GM23338 (cell line): ENCODE data around the gene BANK1. TPM values are rescaled to one million over a fixed set of nuclear protein-coding genes. Genes with fewer than 3 reads are reported as not detected.

Experiments used
- ATAC-seq: fragments of 200-7000 bp; cut with Tn5 transposase; 3 replicates; pipeline ENCODE4 v1.9.1; 2020
- DNase-seq: peaks from one replicate; pipeline ENCODE4 v3.0.0-alpha.2; 2015; ENCODE audit warnings: low spot score
- H2AFZ ChIP-seq: fragments of 200-600 bp; sonication (generic); 2 replicates; pipeline ENCODE4 v1.8.0; 2016; ENCODE audit warnings: antibody characterized with exemption, mild to moderate bottlenecking, moderate library complexity
- H3F3A ChIP-seq: fragments of 200-600 bp; sonication (generic); replicated peaks from 2 replicates; pipeline ENCODE4 v1.8.0; 2017; ENCODE audit warnings: antibody characterized with exemption, mixed run types, low read depth
- H3K27ac ChIP-seq: fragments of 200-600 bp; sonication (generic); 2 replicates; pipeline ENCODE4 v1.6.1; 2016; ENCODE audit warnings: low read depth
- H3K27me3 ChIP-seq: fragments of 200-600 bp; sonication (generic); 2 replicates; pipeline ENCODE4 v1.8.0; 2016; ENCODE audit warnings: mild to moderate bottlenecking, mixed run types, moderate library complexity; ENCODE audit not compliant: insufficient read depth
- H3K36me3 ChIP-seq: fragments of 200-600 bp; sonication (generic); 2 replicates; pipeline ENCODE4 v1.8.0; 2016; ENCODE audit warnings: mild to moderate bottlenecking; ENCODE audit not compliant: insufficient read depth
- H3K4me1 ChIP-seq: fragments of 200-600 bp; sonication (generic); 2 replicates; pipeline ENCODE4 v1.8.0; 2016; ENCODE audit warnings: mild to moderate bottlenecking, moderate library complexity; ENCODE audit not compliant: insufficient read depth
- H3K4me2 ChIP-seq: fragments of 200-600 bp; sonication (generic); 2 replicates; pipeline ENCODE4 v1.7.1; 2017; ENCODE audit warnings: mixed run types
- H3K4me3 ChIP-seq: fragments of 200-600 bp; sonication (generic); 2 replicates; pipeline ENCODE4 v1.6.1; 2016; ENCODE audit warnings: mixed run types
- H3K79me2 ChIP-seq: fragments of 200-600 bp; sonication (generic); replicated peaks from 2 replicates; pipeline ENCODE4 v1.8.0; 2017; ENCODE audit warnings: mild to moderate bottlenecking; ENCODE audit not compliant: insufficient read depth
- H3K9me2 ChIP-seq: fragments of 200-600 bp; sonication (generic); 2 replicates; pipeline ENCODE4 v1.8.0; 2017; ENCODE audit not compliant: insufficient read depth
- H4K20me1 ChIP-seq: fragments of 200-600 bp; sonication (generic); replicated peaks from 2 replicates; pipeline ENCODE4 v1.8.0; 2017; ENCODE audit warnings: mild to moderate bottlenecking; ENCODE audit not compliant: insufficient read depth
- H3K27ac Mint-ChIP-seq: 2 replicates; pipeline ENCODE4 v1.8.0; 2020; ENCODE audit warnings: inconsistent platforms, mild to moderate bottlenecking, moderate library complexity, mixed read lengths
- H3K27me3 Mint-ChIP-seq: 3 replicates; pipeline ENCODE4 v1.8.0; 2022; ENCODE audit warnings: low read depth, mild to moderate bottlenecking, moderate library complexity, mixed read lengths, inconsistent platforms; ENCODE audit not compliant: insufficient read depth, poor library complexity
- H3K36me3 Mint-ChIP-seq: 3 replicates; pipeline ENCODE4 v1.8.0; 2021; ENCODE audit warnings: low read depth, mild to moderate bottlenecking, inconsistent platforms, moderate library complexity, mixed read lengths
- H3K4me1 Mint-ChIP-seq: 3 replicates; pipeline ENCODE4 v1.8.0; 2020; ENCODE audit warnings: mild to moderate bottlenecking, inconsistent platforms, mixed read lengths
- H3K4me3 Mint-ChIP-seq: 3 replicates; pipeline ENCODE4 v1.8.0; 2021; ENCODE audit warnings: moderate library complexity, mild to moderate bottlenecking, inconsistent platforms, mixed read lengths
- H3K9me3 Mint-ChIP-seq: 3 replicates; pipeline ENCODE4 v1.8.0; 2020; ENCODE audit warnings: moderate library complexity, mild to moderate bottlenecking, inconsistent platforms, mixed read lengths
- CREB1 ChIP-seq: fragments of 250-450 bp; sonication (Bioruptor Pico); IDR thresholded peaks from 2 replicates; pipeline ENCODE4 v1.5.0; 2020; ENCODE audit warnings: low read depth, mild to moderate bottlenecking, moderate library complexity
- EZH2 ChIP-seq: fragments of 200-600 bp; sonication (generic); IDR thresholded peaks from one replicate; pipeline ENCODE4 v1.8.0; 2017; ENCODE audit warnings: antibody characterized with exemption, mild to moderate bottlenecking, low read depth; ENCODE audit not compliant: unreplicated experiment
- JUNB ChIP-seq: IDR thresholded peaks from one replicate; pipeline ENCODE4 v1.6.1; 2016; ENCODE audit warnings: antibody characterized with exemption; ENCODE audit not compliant: unreplicated experiment
- NANOG ChIP-seq: IDR thresholded peaks from 2 replicates; pipeline ENCODE4 v1.6.1; 2016; ENCODE audit warnings: antibody characterized with exemption, borderline replicate concordance
- STAT1 ChIP-seq: IDR thresholded peaks from one replicate; pipeline ENCODE4 v1.6.1; 2016; ENCODE audit warnings: antibody characterized with exemption; ENCODE audit not compliant: unreplicated experiment
- polyA plus RNA-seq: library from polyadenylated mRNA; unstranded; fragments of >200 nt; fragmentation: Nextera tagmentation; extraction: Ambion mirVana; gene quantifications from 2 replicates; pipeline ENCODE4 v1.2.1, GENCODE V29; 2016
- total RNA-seq: library from RNA; depleted of rRNA; stranded (reverse); fragments of >200 nt; shearing (Covaris generic); gene quantifications from 2 replicates; pipeline ENCODE4 v1.2.3, GENCODE V29; 2014
- TF ChIP-seq, protein P1 (sequence below), 2 experiments: fragments of 200-600 bp in 1 of 2; sonication (generic) in 1 of 2; conservative IDR thresholded peaks; 2 replicates each; pipeline versions ENCODE4 v1.5.1 to v1.6.1; 2016 to 2017; ENCODE audit warnings: antibody characterized with exemption in 2 of 2, low read depth in 2 of 2, mild to moderate bottlenecking in 2 of 2, moderate library complexity in 1 of 2
- TF ChIP-seq, protein P2 (sequence below): IDR thresholded peaks from one replicate; pipeline ENCODE4 v1.6.1; 2018; ENCODE audit warnings: antibody characterized with exemption; ENCODE audit not compliant: unreplicated experiment

Gene BANK1
- total and polyA plus RNA-seq, 2 experiments from 2014 or later: 0.86 to 0.87 TPM

DNA sequence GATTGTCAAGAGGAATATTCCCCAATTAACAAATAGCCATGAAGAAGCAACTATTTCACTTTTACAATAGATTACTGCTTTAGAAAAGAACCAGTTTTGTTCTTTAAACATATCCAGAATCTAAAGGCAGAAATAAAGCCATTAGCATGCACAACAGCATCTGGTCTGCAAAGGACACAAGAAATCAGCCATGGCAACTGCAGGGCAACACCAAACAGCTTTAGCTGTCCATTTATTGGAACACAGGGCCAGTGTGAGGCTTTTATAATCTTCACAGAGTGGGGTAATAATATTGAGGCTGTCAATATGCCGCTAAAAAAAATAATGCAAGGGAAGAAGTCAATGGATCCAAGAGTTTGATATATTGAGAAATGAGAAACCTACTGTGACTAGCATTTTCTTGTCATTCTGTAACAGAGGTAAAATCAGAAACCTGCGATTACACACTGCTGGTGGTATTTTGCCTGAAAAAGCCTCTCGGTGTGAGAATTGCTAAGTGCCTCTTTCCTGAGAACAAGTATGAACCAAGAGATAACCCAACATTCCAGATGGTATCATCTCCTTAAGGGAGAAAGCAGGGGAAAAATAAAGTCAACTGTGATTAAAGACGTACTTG lies 2.7 kb upstream of the BANK1 start:
- Histone ChIP-seq H3F3A (no peaks in the 10 kb centered on the region), H4K20me1 (no peaks in the 10 kb centered on the region), H3K9me2 (no peaks in the 10 kb centered on the region), H3K4me1 (peaks cover 25% of the 10 kb centered on the region), H3K4me2 (no peak overlapping the region), H2AFZ (no peak overlapping the region), H3K79me2 (no peaks in the 10 kb centered on the region), H3K4me3 (no peak overlapping the region), H3K27me3 (no peaks in the 10 kb centered on the region), H3K27ac (no peak overlapping the region), H3K36me3 (no peaks in the 10 kb centered on the region)
- Mint-ChIP-seq H3K36me3 (peaks cover 6% of the 10 kb centered on the region), H3K4me1 (peaks cover 26% of the 10 kb centered on the region; the same call in 2 of the 3 replicates), H3K27ac (peak overlapping the region; percentile 66; the same call in 1 of the 2 replicates), H3K4me3 (no peak overlapping the region), H3K27me3 (peaks cover 2% of the 10 kb centered on the region), H3K9me3 (peaks cover 10% of the 10 kb centered on the region; the same call in 2 of the 3 replicates)
- no peak for DNase-seq
- ATAC-seq: no peak
- TF ChIP-seq CREB1 (CRISPR knock-in tag) (no peak), STAT1 (no peak), JUNB (no peak)
- TF ChIP-seq, protein P1, sequence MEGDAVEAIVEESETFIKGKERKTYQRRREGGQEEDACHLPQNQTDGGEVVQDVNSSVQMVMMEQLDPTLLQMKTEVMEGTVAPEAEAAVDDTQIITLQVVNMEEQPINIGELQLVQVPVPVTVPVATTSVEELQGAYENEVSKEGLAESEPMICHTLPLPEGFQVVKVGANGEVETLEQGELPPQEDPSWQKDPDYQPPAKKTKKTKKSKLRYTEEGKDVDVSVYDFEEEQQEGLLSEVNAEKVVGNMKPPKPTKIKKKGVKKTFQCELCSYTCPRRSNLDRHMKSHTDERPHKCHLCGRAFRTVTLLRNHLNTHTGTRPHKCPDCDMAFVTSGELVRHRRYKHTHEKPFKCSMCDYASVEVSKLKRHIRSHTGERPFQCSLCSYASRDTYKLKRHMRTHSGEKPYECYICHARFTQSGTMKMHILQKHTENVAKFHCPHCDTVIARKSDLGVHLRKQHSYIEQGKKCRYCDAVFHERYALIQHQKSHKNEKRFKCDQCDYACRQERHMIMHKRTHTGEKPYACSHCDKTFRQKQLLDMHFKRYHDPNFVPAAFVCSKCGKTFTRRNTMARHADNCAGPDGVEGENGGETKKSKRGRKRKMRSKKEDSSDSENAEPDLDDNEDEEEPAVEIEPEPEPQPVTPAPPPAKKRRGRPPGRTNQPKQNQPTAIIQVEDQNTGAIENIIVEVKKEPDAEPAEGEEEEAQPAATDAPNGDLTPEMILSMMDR (conservative IDR thresholded peaks at IDR 0.05; ENCODE audit: low read depth in 2 of 2): no peak

DNA sequence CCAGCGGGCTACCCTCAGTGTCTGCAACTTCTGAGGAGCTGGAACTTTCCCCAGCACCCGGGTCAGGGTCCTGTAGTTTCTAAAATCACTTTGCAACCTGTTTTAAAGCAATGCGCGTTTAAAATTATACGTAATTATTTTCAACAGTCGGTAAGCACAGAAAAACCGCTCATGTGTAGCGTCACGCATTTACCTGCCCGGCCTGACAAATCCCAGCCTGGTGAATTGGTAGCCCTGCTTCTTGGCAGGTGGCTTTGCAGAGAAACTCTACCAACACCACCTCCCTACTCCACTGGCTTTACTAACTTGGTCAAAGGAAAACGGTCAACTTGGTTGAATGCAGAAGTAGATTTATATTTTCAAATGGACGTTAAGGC lies 640 bp downstream of the BANK1 start:
- TF ChIP-seq CREB1 (CRISPR knock-in tag) (peak; percentile 4; the same call in 1 of the 2 replicates), NANOG (no peak), EZH2 (peak; percentile 24)
- TF ChIP-seq, protein P2, sequence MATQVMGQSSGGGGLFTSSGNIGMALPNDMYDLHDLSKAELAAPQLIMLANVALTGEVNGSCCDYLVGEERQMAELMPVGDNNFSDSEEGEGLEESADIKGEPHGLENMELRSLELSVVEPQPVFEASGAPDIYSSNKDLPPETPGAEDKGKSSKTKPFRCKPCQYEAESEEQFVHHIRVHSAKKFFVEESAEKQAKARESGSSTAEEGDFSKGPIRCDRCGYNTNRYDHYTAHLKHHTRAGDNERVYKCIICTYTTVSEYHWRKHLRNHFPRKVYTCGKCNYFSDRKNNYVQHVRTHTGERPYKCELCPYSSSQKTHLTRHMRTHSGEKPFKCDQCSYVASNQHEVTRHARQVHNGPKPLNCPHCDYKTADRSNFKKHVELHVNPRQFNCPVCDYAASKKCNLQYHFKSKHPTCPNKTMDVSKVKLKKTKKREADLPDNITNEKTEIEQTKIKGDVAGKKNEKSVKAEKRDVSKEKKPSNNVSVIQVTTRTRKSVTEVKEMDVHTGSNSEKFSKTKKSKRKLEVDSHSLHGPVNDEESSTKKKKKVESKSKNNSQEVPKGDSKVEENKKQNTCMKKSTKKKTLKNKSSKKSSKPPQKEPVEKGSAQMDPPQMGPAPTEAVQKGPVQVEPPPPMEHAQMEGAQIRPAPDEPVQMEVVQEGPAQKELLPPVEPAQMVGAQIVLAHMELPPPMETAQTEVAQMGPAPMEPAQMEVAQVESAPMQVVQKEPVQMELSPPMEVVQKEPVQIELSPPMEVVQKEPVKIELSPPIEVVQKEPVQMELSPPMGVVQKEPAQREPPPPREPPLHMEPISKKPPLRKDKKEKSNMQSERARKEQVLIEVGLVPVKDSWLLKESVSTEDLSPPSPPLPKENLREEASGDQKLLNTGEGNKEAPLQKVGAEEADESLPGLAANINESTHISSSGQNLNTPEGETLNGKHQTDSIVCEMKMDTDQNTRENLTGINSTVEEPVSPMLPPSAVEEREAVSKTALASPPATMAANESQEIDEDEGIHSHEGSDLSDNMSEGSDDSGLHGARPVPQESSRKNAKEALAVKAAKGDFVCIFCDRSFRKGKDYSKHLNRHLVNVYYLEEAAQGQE: no peak
- H3K27ac Mint-ChIP-seq: 0 out of 2 replicates have a peak overlapping the region, but pooled peaks have one; percentile 44
- peak; percentile 61 for ATAC-seq
- Histone ChIP-seq H3K4me3 (peak overlapping the region; percentile 54), H3K79me2 (no peaks in the 10 kb centered on the region), H3K9me2 (no peaks in the 10 kb centered on the region), H3F3A (no peaks in the 10 kb centered on the region), H2AFZ (peak overlapping the region; percentile 97), H3K27ac (no peak overlapping the region), H3K27me3 (no peaks in the 10 kb centered on the region), H3K4me2 (peak overlapping the region; percentile 81), H4K20me1 (no peaks in the 10 kb centered on the region), H3K36me3 (no peaks in the 10 kb centered on the region), H3K4me1 (peaks cover 25% of the 10 kb centered on the region)
- peaks cover 7% of the 10 kb centered on the region; the same call in 2 of the 3 replicates for H3K9me3 Mint-ChIP-seq
- peak; percentile 48 for DNase-seq
- H3K4me3 Mint-ChIP-seq: peak overlapping the region; percentile 71
- H3K36me3 Mint-ChIP-seq: peaks cover 6% of the 10 kb centered on the region
- peaks cover 2% of the 10 kb centered on the region for H3K27me3 Mint-ChIP-seq
- peaks cover 22% of the 10 kb centered on the region for H3K4me1 Mint-ChIP-seq
